Neural crest cell (in vitro differentiated cells): ENCODE data around the gene ANKRD62. TPM values are rescaled to one million over a fixed set of nuclear protein-coding genes. Genes with fewer than 3 reads are reported as not detected.

Experiments used
- DNase-seq: peaks from one replicate; pipeline ENCODE4 v3.0.0; 2021; ENCODE audit warnings: low read depth, mixed read lengths, low spot score
- H3K27ac Mint-ChIP-seq: one replicate; pipeline ENCODE4 v1.8.0; 2021; ENCODE audit warnings: mild to moderate bottlenecking, mixed read lengths; ENCODE audit not compliant: unreplicated experiment
- H3K27me3 Mint-ChIP-seq: 2 replicates; pipeline ENCODE4 v1.8.0; 2021; ENCODE audit warnings: low read depth, mild to moderate bottlenecking, mixed read lengths
- H3K36me3 Mint-ChIP-seq: 2 replicates; pipeline ENCODE4 v1.8.0; 2021; ENCODE audit warnings: low read depth, mild to moderate bottlenecking, mixed read lengths
- H3K4me1 Mint-ChIP-seq: 2 replicates; pipeline ENCODE4 v1.8.0; 2021; ENCODE audit warnings: mixed read lengths
- H3K4me3 Mint-ChIP-seq: one replicate; pipeline ENCODE4 v1.8.0; 2021; ENCODE audit warnings: mild to moderate bottlenecking, mixed read lengths
- H3K9me3 Mint-ChIP-seq: 2 replicates; pipeline ENCODE4 v1.8.0; 2021; ENCODE audit warnings: mixed read lengths
- total RNA-seq: library from RNA; stranded (reverse); gene quantifications from 2 replicates; pipeline ENCODE4 v1.2.1, GENCODE V29; 2021
- TF ChIP-seq, protein P1 (sequence below): fragments of 200-600 bp; sonication (generic); conservative IDR thresholded peaks from 2 replicates; pipeline ENCODE4 v1.5.0; 2021; ENCODE audit warnings: antibody characterized with exemption, mild to moderate bottlenecking

Gene ANKRD62
- total RNA-seq, 1 donor from 2014 or later: not detected

DNA sequence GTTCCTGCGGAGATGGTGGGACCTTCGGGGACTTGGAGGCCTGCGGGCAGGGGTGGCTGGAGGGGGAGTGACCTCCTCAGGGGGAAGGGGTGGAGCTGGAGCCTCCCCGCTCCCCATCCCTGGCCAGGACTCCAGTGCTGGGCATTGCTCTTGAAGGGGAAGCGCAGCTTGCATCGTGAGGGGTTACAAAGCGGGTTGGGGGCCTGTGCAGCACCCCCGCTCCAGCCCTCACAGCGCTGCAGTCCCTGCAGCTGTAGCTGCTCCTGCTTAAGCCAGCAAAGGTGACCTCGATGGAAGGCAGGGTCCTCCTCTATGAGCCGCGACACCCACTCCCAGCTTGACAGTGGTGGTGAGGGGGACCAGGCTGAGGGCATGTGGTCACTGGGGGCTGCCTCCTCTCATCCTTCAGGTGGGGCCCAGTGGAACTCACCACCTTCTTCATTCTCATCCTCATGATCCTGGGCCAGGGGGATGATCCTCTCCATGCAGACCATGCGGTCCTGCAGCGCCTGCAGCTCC is 36.7 kb upstream of the ANKRD62 start:
- H3K4me3 Mint-ChIP-seq: no peak overlapping the region
- H3K4me1 Mint-ChIP-seq: no peaks in the 10 kb centered on the region
- DNase-seq: no peak
- TF ChIP-seq, protein P1, sequence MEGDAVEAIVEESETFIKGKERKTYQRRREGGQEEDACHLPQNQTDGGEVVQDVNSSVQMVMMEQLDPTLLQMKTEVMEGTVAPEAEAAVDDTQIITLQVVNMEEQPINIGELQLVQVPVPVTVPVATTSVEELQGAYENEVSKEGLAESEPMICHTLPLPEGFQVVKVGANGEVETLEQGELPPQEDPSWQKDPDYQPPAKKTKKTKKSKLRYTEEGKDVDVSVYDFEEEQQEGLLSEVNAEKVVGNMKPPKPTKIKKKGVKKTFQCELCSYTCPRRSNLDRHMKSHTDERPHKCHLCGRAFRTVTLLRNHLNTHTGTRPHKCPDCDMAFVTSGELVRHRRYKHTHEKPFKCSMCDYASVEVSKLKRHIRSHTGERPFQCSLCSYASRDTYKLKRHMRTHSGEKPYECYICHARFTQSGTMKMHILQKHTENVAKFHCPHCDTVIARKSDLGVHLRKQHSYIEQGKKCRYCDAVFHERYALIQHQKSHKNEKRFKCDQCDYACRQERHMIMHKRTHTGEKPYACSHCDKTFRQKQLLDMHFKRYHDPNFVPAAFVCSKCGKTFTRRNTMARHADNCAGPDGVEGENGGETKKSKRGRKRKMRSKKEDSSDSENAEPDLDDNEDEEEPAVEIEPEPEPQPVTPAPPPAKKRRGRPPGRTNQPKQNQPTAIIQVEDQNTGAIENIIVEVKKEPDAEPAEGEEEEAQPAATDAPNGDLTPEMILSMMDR: no peak
- H3K9me3 Mint-ChIP-seq: no peaks in the 10 kb centered on the region
- H3K27me3 Mint-ChIP-seq: no peaks in the 10 kb centered on the region
- no peak overlapping the region for H3K27ac Mint-ChIP-seq
- H3K36me3 Mint-ChIP-seq: no peaks in the 10 kb centered on the region

DNA sequence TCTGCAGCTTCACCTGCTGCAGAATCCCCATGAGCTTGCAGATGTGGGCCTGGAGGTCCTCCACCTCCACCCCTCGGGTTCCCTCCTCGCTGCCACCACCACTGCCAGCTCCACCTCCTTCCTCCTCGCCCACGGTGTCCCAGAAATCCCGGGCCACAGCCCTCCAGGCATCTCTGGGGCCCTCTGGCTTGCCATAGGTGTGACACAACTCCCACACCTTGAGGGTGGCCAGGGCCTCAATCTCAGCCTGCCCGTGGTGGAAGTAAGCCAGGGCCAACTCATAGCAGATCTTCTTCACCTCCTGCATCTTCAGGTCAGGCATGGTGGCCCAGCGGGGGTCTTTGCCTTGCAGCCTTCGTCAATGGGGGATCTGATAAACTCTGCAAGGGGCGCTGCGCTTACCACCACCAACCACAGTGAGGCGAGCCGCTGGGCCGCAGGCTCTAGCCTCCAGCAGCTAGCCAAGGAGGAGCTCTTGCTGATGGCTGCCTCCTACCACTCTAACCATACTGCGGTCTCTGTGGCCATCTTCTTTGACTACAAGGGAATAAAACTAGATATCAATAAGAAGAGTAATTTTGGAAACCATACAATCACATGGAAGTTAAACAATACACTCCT is 36.1 kb upstream of the ANKRD62 start:
- Mint-ChIP-seq H3K27me3 (no peaks in the 10 kb centered on the region), H3K4me1 (no peaks in the 10 kb centered on the region), H3K36me3 (no peaks in the 10 kb centered on the region), H3K9me3 (no peaks in the 10 kb centered on the region), H3K27ac (no peak overlapping the region), H3K4me3 (no peak overlapping the region)
- TF ChIP-seq, protein P1: no peak
- no peak for DNase-seq

DNA sequence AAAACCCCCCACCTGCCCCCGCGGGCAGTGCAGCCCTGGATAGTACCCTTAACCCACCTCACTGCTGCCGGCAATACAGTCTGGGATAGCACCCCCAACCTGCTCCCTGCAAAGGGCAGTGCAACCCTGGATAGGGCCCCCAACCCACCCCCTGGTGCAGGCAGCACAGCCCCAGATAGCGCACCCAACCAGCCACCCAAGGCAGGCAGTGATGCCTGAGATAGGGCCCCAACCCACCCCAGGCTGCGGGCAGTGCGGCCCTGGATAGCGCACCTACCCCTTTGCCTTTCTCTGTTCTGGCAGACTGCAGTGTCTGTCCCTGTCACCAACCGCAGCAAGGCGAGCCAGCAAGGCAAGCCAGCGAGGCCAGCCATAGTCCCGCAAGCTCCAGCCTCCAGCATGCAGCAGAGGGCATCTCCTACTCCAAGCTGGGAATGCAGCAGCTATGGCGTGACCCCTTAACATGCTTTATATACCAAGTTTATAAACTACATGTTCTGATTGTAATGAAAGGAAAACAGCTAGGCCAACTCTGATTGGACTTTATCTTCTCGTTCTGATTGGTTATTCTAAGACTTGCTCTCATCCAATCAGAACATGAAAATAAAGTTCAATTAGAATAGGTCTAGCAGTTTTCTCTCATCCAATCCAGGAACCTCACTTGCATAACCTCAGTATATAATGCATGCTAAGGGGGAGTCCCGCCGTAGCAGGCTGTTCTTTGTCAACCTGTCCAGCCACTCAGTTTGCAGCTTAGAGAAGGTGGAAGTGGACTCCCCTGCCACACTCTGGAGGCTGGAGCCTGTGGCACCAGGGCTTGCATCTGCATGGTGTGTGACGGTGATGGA is 34.1 kb upstream of the ANKRD62 start:
- H3K4me1 Mint-ChIP-seq: no peaks in the 10 kb centered on the region
- H3K36me3 Mint-ChIP-seq: no peaks in the 10 kb centered on the region
- DNase-seq: no peak
- no peaks in the 10 kb centered on the region for H3K9me3 Mint-ChIP-seq
- TF ChIP-seq, protein P1: no peak
- no peak overlapping the region for H3K4me3 Mint-ChIP-seq
- H3K27me3 Mint-ChIP-seq: no peaks in the 10 kb centered on the region
- H3K27ac Mint-ChIP-seq: no peak overlapping the region

DNA sequence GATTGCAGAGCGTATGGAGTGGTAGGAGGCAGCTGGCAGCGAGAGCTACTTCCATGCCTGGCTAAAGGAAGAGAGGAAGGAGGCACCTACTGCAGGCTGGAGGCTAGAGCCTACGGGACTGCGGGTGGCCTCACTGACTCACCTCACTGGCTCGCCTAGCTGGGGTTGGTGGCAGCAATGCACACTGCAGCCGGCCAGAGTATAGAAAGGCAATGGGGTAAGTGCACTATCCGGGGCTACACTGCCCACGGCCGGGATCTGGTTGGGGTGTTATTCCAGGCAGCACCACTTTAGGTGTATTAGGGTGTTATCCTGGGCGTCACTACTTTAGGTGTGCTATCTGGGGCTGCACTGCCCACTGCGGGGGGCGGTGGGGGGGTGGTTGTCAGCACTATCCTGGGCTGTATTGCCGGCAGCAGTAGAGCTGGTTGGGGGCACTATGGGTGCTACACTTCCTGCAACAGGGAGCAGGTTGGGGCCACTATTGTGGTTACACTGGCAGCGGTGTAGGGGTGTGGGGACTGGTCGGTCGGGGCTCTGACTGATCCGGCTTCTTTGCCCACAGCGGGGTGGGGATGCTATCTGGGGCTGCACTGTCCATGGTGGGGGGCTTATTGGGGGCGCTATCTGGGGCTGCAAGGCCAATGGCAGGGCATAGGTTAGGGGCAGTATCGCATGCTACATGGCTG is 33.3 kb upstream of the ANKRD62 start:
- Mint-ChIP-seq H3K27ac (no peak overlapping the region), H3K9me3 (no peaks in the 10 kb centered on the region)

DNA sequence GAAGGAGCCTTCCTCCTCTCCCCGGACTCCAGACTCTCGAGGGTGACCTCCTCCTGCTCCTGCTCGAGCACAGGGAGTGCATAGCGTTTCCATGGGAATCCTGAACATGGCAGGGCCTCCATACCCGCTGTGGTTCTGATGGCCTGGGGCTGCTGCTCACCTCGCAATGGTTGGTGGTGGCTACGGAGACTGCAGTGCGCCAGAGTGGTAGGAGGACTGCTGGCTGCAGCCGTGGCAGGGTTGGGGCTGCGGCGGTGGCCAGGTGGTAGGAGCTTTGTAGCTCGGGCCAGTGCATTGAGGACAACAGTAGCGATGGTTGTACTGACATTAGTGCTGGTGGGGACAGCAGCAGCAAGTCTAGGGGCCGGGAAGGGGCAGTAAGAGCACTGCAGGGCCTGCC is 32.0 kb upstream of the ANKRD62 start:
- Mint-ChIP-seq H3K9me3 (no peaks in the 10 kb centered on the region), H3K4me3 (no peak overlapping the region), H3K27ac (no peak overlapping the region), H3K4me1 (no peaks in the 10 kb centered on the region), H3K36me3 (no peaks in the 10 kb centered on the region), H3K27me3 (no peaks in the 10 kb centered on the region)
- DNase-seq: no peak
- TF ChIP-seq, protein P1: no peak

More for the DNA sequence above, 33.3 kb upstream of the ANKRD62 start:
- Mint-ChIP-seq H3K4me3 (no peak overlapping the region), H3K36me3 (no peaks in the 10 kb centered on the region), H3K27me3 (no peaks in the 10 kb centered on the region), H3K4me1 (no peaks in the 10 kb centered on the region)
- DNase-seq: no peak
- TF ChIP-seq, protein P1: no peak
